T-helper 9 cell (primary cell): Measurements from ENCODE around the gene NAMPT.
"Not testable (repeated sequence)": the region's sequence is repeated elsewhere in the genome, so short reads cannot be mapped to it uniquely, and the experiment has no call there.

Experiments used
- DNase-seq: peaks from one replicate; pipeline ENCODE4 v3.0.0-alpha.2; 2020
- total RNA-seq, 2 donors: gene quantifications; one replicate each; lab custom pipeline; 2026; lab: John Stamatoyannopoulos, UW

NAMPT gene
- 54.1 to 557 reads per million in 2 donors for total RNA-seq

DNA sequence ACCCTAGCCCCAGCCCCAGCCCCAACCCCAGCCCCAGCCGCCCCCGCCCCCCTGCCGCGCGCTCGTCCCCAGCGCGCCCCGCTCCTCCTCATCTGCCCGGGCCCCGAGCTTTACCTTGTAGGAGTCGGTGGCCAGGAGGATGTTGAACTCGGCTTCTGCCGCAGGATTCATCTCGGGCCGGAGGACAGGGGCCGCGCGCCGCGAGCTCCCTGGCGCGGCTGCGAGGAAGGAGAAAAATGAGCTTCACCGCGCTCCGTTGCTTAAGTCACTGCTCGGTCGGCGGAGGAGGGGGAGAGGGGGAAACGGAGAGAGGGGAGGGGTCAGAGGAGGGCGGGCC, at the start of gene NAMPT:
TSS of gene NAMPT (minus strand) at position 270 of the 337 bp plus-strand sequence. CDS start at position 171, 99 bp downstream.
- DNase-seq = no peak

DNA sequence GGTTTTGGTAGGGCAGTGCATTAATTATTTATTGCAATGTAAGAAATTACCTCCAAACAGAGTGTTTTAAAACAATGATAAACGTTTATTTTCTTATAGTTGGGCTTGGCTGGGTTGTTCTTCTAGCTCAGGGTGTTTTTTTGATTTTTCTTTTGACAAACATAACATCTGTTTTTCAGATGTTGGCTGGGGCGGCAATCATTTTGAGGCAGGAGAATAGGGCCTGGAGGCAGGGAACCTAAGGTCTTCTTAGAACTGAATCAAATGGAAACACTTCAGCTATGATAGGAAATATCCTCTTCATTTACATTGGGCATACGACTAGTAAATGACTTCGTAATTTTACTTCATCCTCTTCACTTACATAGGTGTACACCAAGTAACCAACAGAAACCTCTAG, 47.4 kb upstream of the NAMPT start:
- DNase-seq = no peak

DNA sequence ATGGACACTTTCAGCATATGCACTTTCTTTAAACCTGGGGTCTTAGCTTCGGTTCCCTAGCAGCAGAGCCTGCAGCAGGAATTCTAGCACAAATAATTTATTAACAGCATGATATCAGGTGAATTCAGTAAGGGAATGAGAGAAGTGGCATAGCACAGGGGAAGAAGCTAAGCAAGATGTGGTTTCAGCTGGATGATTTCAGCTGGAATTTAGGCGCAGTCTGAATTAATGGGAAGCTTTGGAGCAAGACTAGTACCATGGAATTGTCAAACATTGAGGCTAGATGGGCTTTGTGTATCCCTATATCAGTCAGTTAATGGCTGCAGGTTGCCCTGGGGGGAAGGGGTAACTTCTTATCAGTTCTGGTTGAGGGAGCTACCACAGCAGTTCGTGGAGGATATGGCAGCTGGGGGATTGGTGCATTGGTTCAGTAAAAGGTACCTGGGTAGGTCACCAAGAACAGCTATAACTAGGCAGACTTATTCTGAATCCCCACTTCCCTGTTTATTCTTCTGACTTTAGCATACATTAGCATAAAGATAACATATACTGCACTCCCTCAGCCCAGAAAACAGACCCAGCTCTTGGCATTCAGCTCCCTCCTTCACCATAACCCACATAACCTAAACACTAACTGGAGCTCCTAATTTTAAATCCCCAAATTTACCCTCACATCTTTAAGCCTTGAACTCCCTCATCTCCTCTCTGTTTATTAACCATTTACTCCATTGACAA, 46.8 kb upstream of the NAMPT start:
- no peak for DNase-seq

DNA sequence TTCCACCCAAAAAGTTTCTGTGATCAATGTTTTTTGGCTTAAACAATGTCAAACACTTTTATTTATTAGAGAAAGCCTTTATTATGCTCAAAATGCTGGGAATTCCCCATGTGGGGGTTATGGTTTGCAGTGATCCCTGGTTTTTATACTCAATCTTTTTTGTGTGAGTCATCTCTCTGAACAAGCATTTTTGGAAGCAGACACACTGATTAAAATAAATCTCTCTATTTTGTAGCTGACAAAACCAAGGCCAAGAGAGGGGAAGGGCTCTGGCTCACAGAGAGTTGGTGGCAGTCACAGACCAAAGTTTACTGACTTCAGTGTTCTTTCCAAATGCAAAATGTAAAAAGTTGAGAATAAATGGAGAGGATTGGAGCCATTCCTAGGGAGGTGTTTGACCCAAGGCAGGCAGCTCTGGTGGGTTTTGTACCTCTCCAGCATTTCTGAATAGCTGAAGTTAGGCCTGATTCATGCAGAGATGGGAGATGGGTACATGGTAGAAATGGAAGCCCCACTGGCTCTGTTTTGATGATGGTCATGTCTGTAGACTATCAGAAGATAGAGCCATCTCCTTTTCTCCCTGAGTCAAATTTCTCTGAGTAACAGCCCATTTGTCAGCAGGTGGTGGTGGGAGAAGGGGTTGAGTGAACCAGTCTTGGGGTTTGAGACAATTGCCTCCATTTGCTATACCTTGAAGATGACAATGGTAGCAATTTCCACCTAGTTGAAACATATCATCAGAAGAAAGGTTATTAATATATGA, 45.4 kb upstream of the NAMPT start:
- no peak for DNase-seq

DNA sequence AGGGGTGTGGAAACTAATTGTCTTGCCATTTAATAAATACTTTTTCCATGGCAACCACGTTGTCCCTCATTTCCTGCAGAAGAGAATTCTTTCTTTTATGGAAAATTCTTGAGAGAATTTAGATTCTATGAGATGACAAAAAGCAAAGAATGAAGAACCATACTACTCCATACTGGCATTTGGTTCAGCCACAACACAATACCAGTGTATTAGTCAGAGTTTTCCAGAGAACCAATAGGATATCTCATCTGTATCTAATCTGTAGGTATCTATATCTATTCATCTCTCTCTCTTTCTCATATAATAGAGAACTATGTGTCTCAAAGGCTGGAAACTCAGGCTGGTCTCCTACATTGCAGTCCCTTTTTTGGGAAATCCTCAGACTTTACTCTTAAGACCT, 44.6 kb upstream of the NAMPT start:
- no peak for DNase-seq

DNA sequence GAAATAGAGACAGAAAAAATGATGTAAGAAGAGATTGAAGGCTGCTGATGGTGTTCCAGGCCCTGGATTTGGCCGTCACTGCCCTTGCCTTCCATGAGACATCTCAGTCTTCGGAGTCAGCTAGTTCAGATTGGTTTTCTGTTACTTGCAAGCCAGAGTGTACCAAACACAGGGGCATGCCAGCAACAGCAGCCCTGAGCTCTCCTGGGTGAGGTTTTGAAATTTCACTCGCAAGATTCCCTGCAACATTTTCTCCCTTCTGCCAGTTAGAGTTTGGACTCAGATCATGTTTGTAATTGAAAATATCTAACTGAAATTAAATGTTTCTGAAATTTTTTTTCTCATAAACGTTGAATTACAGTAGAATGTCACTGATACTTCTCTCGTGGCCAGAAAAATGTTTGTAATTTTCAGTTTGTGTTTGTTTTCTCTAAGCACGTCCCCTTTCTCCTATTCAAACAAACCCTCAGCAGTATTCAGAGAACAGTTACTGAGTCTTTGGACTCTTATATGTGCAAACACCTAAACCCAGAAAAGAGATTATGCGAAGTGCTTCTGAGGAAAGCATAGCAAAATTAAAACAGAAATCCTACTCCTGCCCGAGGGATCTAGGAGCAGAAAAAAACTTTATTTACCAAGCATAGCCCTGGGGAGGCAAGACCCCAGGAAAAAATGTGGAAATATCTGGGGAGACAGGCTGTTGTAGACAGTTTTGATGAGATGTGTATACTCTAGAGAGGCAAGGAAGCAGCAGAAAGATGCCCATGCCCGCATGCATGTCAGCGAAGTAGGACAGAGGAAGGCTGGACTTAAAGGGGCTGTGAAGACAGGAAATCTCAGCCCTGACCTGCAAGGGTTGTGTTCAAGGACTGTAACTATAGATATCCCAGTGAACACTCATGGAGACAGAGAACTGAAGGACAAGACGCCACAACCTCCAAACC, 43.0 kb upstream of the NAMPT start:
- DNase-seq = no peak

DNA sequence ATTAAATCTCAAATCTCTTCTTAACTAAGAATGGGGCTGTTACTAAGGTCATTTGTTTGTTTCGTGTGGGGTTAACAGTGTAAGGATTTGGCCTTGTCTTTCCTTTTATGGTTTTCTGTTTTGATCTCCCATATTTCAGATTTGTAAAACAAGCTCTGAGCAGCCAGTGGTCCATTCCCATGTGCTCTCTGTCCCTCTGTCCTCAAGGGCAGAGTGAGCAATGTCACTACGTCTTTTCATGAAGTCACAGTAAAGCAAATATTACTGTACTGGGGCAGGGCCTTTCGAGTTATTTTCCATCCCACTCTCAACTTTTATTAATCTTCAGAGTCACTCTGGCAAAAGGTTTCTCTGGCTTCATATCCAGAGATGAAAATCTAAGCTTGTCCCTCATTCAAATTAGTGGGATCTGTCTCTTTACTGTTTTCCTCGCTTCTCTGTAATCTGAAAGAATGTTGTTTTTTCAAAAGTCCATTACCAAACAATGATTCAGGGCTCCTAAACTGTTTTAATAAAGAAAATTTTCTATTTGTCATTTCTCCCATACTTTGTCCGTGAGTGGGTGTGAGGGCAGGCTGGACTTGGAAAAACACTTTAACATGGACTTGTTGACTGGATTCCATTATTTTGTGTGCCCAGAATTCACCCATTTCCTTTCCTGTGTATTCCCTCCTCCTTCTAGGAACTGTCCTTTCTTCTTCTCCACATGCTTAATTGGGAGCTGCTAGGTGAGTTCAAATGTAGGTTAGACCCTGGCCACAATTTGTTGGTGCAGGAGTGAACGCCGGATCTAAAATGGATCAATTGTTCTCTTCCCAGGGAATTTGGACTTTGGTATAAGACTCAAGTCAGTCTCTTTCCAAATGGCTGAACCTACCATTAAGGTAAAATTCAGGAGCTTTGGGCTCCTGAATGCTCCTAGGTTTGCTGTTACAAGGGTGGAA, 42.1 kb upstream of the NAMPT start:
- DNase-seq = no peak

DNA sequence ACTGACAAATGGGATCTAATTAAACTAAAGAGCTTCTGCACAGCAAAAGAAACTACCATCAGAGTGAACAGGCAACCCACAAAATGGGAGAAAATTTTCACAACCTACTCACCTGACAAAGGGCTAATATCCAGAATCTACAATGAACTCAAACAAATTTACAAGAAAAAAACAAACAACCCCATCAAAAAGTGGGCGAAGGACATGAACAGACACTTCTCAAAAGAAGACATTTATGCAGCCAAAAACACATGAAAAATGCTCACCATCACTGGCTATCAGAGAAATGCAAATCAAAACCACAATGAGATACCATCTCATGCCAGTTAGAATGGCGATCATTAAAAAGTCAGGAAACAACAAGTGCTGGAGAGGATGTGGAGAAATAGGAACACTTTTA, 39.7 kb upstream of the NAMPT start:
- DNase-seq = not testable (repeated sequence)

DNA sequence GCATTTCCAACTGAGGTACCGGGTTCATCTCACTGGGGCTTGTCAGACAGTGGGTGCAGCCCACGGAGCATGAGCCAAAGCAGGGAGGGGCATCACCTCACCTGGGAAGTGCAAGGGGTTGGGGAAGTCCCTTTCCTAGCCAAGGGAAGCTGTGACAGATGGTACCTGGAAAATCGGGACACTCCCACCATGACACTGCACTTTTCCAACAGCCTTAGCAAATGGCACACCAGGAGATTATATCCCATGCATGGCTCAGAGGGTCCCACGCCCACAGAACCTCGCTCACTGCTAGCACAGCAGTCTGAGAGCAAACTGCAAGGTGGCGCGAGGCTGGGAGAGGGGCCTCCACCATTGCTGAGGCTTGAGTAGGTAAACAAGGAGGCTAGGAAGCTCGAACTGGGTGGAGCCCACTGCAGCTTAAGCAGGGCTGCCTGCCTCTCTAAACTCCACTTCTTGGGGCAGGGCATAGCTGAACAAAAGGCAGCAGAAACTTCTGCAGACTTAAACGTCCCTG, 35.5 kb upstream of the NAMPT start:
- not testable (repeated sequence) for DNase-seq

DNA sequence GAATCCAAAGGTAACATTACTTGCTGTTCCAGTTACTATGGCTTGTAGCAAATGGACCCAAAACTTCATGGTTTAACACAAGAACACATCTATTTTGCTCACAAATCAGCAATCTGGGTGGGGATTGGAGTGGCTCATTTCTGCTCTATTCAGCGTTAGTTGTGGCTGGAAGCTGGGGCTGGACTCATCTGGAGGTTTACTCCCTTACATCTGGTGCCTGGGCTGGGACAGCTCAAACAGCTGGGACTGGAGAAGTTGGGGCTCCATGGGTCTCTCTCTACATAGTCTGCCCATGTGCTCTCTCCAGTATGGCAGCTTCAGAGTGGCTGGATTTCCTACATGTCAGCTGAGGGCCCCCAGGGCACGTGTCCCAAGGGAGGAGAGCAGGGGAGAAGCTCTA, 33.7 kb upstream of the NAMPT start:
- no peak for DNase-seq

DNA sequence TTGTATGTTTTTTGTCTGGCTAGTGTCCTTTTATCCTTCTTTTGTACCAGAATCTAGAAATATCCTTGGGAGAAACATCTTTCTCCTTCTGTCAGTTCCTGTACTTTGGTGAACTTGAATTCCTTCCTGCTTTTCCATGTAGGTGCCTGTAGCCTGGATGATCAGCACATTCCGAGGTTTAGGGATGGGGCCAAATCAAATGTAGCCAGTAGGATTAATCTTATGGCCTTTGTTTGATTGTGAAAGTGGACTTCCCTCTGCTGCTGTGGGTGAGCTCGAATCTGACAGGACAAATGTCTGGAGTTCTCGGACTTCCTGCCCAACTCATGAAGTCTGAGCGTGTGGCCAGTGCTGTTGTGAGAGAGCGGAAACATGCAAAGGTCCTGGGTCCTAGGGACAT, 33.2 kb upstream of the NAMPT start:
- DNase-seq = no peak

DNA sequence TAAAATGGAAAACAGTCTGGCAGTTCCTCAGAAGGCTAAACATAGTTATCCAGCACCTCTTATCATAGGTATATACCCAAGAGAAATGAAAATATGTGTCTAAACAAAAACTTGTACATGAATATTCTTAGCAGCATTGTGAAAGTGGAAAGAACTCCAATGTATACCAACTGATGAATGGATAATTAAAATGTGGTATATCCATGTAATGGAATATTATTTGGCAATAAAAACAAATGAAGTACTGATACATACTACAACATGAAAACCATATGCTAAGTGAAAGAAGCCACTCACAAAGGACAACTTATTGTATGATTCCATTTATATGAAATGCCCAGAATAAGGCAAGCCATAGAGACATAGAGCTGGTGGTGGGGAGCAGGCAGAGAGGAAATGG, 32.2 kb upstream of the NAMPT start:
- no peak for DNase-seq

DNA sequence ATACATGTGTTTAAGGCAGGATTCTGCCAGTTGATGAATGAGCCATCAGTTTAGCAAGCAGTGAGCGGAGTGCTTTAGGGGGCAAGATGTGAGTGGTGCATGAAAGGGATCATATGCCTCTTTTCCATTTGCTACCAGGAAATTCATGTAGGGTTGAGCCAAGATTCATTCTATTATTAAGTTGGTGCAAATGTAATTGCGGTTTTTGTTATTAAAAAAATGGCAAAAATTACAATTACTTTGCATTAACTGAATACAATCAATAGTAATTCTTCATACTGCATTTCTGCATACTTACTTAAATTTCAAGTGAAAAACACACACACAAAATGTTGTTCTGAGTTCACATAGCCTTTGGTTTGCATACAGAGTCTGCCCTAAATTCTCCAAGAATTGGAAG, 30.1 kb upstream of the NAMPT start:
- DNase-seq = no peak

DNA sequence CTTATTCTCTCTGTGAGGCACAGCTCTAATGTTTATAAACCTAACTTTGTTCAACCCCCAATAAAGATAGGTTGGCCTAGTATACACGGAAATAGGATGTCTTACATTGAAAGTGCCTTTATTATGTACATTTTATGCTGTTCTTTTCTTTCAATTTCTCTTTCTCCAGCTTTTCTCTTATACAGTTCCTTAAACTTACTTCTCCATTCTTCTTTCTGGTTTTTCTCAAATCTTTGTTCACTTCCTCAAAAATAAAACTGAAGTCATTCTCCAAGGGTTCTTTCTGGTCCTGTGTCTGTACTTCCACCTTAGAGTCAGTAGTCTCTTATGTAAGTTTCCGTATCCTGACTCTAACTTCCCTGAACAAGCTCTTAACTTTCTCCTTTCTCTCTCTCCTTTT, 29.2 kb upstream of the NAMPT start:
- DNase-seq = no peak

DNA sequence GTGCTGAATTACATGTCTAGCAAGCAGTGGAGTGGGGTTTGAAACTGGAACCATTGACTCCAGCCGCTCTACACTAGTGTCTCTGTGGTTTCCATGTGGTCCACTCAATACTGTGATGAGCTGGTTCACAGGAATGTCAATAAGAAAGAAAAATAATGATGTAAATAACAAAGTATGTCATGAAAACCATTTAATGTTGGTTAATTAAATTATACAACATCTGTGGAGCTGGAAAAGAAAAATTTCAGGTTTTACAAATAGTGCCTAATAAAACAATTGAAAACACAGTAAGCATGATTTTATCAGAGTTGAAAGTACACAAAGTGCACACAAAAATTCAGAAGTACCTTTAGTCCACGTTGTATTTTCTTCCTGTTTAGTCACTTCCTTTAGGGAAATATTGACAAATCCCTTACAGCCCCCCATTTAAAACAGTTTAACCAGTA, 28.7 kb upstream of the NAMPT start:
- DNase-seq = no peak

DNA sequence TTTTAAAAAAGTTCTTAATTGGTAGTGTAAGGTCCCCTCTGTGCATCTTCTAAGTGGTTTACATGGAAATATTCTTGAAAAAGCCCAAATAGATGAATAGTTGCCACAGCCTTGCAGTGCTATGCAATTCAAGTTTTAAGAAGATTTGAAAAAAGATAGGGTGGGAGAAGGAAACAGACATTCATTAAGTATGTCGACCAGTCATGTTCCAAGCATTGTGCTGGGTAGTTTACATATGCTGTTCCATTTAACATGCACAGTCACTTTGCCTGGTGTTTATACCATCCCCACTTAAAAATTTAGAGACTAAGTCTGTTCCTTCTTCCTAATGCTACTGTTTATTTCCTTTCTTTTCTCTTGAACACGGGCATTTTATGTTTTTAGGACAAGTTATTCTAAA, 28.1 kb upstream of the NAMPT start:
- no peak for DNase-seq

DNA sequence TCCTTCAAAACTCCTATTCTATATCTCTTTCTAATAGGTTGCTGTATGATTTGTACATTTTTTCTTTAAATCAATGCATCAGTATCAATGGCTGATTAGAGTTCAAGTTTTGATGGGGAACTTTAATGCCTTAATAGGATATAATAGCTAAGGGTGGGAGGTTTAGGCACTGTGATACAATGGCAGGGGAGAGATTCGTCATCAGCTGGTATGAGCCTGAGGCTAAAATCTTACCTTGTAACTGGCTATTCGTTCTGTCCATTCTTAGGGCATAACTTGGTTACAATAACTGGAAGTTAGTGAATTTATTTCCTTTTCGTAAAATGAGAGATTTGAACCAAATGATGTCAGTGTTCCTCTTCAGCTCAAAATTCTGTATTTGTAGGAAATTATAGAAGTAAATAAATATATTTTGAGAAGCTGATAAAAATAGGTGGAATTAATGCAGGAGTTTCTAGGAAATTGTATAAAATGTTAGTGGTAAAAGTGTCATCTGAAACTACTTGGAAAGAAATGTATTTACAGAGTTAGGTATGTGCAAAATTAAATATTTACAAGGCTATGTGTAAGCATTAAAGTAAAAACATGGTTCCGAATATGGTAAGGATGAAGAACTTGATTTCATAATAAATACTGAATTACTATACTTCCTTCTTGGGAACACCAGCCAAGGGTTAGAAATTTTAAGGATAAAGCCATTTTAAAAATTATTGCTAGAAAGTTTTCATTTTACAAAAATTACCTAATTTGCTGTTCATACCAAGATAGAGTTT, 27.5 kb upstream of the NAMPT start:
- no peak for DNase-seq

DNA sequence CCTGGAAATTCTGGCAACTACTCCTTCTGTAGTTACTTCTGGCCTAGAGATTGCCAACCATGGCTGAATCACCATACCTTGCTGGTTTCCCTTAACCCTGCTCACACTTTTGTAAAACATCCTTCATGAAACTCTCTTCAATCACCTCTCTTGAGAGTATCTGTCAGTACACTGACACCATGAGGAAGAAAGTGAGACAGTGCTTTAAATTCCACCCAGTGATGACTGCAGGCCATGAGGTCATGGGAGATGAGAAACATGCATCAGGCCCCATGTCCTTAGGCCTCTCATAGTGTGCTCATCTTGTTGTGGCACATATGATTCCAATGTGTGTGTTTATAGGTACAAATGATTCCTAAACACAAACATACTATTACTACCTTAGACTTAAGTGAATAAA, 24.6 kb upstream of the NAMPT start:
- no peak for DNase-seq

DNA sequence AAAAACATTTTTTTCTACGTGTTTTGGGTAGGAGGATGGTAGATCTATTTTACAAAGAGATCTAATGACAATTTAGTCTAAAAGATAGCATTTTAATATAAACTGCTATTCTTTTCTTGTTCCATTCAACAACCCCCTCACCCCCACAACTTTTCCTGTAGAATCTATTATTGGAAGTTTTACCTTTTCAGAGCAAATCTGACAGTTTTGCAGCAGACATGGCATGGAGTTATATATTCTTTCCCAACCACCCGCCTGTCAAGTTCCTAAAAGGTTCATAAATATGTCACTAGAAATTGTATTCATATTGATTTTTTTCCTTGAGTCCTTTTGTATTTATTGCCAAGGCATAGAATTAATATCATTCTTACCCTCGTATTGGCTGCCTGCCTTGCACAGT, 21.5 kb upstream of the NAMPT start:
- DNase-seq = no peak

DNA sequence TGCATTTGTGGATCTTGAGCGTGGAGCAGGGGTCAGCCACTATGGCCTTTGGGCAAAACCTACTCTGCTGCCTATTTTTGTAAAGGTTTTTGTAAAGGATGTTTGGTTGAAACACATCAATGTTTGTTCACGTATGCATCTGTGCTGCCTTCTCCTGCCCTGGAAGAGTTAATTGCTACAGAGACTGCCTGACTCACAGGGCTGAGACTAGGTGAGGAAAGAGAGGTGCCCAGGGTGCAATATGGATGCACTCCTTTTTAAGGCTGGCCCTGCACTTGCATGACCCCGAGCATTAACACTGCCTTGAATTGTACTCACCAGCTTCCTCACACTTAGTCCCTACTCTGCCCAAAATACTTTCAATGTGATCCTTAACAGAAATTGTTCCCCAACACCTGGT, 20.9 kb upstream of the NAMPT start:
- no peak for DNase-seq

DNA sequence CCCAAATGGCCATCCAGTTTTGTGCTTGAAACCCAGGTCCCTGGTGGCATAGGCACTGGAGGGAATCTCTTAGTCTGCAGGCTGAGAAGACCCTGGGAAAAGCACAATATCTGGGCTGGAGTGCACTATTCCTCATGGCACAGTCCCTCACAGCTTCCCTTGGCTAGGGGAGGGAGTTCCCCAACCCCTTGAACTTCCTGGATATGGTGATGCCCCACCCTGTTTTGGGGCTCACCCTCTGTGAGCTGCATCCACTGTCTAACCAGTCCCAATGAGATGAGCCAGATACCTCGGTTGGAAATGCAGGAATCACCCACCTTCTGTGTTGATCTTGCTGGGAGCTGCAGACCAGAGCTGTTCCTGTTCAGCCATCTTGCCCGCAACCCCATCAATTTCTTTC, 19.8 kb upstream of the NAMPT start:
- no peak for DNase-seq
